ENCODE measurements around the gene ZDHHC14.

DNA sequence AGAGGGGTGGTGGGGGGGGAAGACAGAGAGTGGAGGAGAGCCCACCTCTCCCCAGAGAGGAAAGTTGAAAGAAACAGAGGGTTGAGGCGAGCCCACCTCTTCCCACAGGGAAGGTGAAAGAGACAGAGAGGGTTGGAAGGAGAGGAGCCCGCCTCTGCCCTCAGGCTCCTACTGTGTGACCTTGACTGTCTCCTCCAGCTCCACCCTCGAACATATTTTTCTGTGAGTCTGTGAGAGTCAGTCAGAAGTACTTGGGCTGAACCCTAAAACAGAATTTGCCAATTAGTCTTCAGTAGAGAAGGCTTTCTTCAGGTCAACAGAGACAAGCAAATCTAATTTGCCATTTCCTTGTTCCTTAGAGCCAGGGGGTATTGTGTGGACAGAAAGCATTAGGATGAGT, 288.3 kb downstream of the ZDHHC14 start:
- TF ChIP-seq, protein P1, sequence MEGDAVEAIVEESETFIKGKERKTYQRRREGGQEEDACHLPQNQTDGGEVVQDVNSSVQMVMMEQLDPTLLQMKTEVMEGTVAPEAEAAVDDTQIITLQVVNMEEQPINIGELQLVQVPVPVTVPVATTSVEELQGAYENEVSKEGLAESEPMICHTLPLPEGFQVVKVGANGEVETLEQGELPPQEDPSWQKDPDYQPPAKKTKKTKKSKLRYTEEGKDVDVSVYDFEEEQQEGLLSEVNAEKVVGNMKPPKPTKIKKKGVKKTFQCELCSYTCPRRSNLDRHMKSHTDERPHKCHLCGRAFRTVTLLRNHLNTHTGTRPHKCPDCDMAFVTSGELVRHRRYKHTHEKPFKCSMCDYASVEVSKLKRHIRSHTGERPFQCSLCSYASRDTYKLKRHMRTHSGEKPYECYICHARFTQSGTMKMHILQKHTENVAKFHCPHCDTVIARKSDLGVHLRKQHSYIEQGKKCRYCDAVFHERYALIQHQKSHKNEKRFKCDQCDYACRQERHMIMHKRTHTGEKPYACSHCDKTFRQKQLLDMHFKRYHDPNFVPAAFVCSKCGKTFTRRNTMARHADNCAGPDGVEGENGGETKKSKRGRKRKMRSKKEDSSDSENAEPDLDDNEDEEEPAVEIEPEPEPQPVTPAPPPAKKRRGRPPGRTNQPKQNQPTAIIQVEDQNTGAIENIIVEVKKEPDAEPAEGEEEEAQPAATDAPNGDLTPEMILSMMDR (conservative IDR thresholded peaks at IDR 0.05; ENCODE audit: low read depth, low read length): no peak
- TF ChIP-seq EZH2 (IDR thresholded peaks at IDR 0.05; ENCODE audit: borderline replicate concordance, low read depth, low read length, poor library complexity, severe bottlenecking): no peak

All from A673 (cell line).